GM21576 (cell line): ENCODE measurements around the gene EDAR.

ENCODE experiments used
- ATAC-seq: cut with Tn5 transposase; IDR thresholded peaks from one replicate; pipeline ENCODE4 v1.9.1; 2021; ENCODE audit warnings: mild to moderate bottlenecking, moderate library complexity; ENCODE audit not compliant: unreplicated experiment

The EDAR gene

DNA sequence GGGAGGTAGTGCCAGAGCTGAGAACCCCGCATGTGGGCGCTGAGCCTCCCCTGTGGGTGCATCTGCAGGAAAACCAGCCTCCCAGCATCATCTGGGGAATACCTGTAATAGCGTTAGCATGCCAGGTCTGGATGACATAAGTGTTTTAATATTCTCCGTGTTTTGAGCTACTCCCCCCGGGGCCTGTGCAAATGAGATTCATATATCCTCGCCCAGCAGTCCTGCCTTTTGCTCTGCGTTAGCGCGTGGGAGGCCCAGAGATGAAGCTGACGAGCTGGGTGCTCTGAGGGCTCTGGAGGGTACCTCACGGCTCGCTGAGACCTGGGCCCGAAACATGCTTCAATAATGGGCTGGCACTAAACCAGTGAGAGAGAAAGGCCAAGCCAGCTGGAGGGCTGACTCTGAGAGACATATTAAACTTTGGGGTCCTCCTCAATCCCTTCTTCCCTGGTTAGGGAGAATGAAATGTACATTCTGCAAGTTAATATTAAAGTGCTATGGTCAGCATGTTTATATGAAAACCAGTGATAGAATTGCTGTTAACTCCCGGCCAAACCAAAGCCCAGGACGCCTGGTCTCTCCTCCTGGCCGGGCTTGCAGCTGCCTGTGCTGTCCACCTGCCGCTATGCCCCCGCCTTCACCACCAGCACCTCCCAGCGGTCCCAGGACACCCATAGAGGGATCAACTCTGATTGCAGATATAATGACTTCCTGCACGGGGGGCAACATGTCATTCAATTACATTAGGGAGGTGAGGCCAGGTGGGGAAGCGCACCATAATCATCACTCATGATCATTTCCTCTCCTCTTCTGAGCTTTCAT, 77.0 kb downstream of the EDAR start:
- no peak for ATAC-seq

DNA sequence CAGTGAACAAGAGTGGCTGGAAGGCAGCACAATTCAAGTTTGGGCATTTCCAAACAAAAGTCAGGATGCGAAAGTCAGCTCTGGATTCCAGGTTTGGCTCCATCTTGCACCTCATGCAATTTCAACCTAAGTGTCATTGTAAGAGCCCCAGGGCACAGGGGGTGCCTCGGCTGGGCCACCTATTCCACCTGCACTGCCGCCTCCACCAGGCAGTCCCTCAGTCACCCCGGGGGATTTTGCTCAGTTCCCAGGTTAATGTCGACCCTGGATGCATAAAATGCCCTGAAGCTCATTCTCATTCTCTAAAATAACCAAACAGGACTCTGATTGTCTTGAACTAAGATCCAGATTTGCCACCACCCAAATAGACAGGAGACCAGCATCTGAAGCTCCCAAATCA, 77.6 kb downstream of the EDAR start:
- ATAC-seq, result no peak

DNA sequence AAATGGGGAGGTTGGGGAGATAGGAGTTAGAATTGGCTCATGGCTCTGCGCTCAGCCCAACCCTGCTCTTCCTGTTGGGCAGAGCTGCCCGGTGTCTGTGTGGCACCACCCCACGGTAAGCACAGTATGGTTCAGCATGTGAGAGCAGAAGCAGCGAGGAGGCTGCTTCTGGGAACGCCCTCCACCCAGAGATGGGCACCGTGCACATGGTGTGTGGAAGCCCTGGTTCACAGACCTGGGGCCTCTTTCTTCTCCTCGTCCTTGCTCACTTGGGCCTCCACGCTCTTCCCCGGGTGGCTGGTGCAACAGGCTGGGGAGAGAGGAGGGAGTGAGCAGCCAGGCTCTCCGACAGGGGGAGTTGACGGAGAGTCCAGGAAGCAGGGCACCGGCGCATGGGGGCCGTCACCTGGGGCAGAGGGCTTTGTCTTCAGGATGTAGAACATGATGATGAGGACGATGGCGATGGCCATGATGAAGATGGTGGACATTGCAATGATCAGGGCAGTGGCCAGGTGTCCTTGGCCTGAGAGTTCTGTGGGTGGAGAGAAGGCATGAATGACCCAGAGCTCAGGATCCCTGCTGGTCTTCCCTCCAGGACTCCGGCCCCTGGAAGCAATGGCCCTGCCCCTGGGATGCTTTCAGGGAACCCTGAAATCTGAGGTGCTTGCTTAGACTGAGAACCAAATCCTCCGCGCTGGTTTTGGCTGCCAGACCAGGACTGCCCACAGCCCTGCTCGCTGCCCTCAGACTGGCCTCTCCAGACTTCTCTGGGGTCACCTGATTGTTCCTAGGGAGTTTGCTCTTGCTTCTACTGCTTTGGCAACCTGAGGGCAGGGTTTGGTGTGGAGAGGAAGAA, 78.3 kb downstream of the EDAR start:
- ATAC-seq, result no peak

DNA sequence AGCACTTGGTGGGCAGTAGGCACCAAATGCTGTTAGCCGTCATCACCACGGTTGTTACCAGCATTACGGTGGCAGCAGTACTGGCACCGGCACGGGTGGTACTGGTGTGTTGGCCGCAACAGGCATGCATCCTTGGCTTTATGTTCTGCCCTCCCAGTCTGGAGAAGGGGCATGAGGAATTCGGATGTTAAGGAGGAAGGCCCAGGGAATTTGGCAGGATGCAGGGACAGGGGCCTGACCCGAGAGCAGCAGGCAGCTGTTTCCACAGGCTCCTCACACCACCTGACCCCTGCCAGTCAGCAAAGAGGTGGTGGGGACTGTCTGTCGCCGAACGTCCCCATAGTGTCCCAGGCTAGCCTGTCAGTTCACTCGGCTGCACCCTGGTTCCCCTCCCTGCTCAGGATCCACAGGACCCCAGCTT, 79.0 kb downstream of the EDAR start:
- no peak for ATAC-seq

DNA sequence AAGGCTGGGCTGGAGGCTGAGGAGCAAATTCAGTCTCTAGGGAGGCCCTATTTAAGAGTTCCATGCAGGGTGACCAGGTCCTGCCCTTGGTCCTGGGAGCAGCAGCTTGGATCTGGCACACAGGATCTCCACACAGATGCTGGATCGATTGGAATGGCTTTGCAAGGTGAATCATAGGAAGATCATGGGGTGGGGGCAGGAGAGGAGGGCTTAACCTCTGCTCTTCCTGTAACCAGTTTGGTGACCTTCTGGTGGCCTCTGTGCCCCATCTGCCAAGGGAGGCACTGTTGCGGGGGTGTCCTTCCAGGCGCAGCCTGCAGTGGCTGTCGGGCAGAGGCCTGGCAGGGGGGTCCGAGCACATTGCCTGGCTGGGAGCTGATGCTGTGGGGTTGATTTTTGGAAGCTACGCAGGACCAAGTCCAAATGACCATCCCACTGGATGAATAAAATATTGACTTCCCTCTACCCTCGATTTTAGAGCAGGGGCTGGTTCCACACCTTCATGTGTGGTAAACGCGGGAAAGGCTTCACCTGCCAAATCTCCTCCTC, 79.7 kb downstream of the EDAR start:
- ATAC-seq, result no peak

DNA sequence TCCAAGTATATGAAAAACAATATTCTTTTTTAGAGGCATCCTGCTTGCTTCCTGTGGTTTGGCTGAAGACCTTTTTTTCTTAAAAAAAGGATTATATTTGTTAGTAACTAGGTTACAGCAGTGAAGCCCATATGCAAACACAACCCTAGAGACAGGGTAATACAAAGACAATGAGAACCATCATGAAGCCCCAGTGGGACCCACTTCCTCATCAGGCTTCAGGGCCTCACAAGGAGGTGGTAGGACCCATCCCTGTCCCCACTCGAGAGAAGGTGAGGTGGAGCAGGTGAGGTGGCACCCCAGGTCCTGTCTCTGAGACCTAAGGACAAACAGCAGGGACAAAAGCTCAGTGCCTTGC, 80.3 kb downstream of the EDAR start:
- ATAC-seq, result no peak

DNA sequence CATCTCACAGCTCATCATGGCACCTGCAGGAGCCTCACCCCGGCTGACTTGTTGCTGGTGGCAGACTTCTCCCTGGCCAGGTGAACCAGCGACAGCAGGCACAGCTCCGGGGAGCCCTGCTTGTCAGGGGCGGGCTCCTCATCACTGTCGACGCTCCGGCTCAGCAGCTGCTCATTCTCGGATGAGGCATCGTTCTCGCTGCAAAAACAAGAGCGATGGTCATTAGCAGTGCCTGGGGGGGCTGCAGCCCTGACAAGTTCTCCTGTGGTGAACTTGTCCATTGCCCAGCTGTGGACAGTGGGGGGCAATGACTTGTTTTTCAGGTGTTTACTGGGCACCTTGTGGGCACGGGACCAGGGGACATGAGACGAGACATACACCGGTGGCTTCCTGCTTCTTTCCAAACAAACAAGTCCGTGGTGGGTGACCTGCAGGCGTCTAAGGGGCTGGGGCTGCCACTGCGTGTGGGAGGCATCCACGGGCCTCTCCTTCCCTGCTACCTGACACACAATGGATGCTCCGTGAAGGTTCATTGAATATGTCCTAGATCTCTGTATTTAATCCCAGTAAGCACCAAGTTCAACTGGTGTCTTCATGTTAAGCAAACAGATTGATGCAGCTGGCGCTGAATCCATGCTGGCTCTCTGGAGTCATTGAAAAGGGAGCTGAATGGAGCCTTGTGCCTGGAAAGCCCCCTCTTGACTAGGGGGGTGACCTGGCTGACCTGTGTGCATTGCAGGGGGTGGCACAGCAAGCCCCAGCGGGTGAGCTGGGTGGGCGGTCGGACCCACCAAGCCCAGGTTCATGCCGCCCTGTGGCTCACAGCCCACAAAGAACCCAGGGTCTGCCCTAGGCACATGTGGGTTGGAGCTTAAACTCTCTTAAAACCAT, 81.0 kb downstream of the EDAR start:
- no peak for ATAC-seq

DNA sequence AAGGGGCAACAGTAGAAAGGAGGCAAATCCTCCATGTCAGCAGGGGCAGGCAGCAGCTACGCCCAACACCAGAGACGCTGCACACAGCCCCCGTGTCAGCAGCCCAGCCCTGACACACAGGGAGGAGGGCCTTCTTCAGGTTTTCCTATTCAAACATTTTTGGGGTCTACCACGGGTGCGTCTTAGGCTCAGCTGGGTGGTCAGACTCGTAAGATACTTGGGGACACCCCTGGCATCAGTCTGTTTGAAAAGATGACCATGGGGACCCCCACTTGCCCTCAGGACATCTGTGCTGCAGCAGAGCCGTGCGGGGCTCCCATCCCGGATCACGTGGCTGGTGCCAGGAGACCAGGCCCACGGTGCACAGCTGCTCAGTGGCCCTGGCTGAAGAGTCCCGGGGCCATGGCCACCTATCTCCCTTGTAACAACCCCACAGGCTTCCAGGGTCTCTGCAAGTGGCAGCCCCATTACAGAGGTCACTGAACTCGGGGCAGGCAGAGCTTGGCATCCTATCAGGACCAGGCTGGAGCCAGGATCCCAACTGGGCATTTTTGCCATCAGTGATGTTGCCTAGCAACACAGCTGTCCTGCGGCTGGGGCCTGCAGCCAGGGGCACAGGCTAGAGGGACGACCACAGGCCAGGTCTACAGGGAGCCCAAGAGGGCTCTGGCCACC, 82.5 kb downstream of the EDAR start:
- no peak for ATAC-seq

DNA sequence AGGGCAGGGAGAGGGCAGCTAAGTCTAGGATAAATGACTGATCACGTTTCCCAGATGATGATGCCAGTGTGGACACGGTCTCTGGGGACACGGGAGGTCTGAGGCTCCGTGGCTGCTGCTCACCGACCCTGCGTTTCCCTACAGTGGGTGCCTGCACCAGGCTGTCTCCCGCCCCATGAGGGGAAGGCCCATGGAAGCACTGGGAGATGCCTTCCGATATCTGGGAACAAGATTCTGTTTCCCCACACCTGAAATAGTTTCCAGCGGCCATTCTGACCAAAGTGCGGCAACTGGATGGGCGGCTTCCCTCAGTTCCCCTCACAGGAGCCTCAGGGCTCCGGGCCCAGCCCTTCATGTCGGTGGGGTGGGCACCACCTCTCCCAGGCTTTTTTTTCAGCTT, 83.1 kb downstream of the EDAR start:
- ATAC-seq, result no peak

DNA sequence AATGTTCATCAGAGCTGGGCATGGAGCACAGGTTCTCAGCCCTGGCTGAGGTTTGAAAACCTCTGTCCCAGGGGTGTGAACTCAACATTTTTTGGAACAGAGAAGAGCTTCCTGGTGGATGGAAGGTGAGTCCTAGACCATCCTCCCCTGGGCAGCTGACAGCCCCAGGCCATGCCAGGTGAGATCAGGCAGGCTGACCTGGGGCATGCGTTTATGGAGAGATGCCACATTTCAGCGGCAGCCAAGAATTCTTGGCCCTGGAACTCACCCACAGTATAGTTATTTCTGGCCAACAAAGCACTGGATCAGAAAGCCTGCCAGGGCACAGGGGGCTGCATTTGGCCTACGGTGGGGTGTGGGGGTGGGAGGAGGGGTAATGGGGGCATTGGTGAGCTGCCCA, 83.8 kb downstream of the EDAR start:
- ATAC-seq, result no peak

DNA sequence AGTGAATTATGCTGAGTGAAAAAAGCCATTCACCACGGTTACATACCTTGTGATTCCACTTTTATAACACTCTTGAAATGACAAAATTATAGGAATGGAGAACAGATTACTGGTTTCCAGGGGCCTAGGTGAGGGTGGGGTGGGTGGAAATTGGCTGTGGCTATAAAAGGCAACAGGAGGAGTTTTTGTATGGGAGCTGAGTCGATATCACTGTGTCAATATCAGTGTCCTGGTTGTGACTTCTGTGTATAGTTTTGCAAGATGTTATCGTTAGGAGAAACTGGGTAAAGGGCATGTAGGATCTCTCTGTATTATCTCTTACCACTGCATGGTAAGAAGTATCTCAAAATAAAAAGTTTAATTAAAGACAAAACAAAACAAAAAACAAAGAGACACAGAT, 84.3 kb downstream of the EDAR start:
- ATAC-seq, result no peak

DNA sequence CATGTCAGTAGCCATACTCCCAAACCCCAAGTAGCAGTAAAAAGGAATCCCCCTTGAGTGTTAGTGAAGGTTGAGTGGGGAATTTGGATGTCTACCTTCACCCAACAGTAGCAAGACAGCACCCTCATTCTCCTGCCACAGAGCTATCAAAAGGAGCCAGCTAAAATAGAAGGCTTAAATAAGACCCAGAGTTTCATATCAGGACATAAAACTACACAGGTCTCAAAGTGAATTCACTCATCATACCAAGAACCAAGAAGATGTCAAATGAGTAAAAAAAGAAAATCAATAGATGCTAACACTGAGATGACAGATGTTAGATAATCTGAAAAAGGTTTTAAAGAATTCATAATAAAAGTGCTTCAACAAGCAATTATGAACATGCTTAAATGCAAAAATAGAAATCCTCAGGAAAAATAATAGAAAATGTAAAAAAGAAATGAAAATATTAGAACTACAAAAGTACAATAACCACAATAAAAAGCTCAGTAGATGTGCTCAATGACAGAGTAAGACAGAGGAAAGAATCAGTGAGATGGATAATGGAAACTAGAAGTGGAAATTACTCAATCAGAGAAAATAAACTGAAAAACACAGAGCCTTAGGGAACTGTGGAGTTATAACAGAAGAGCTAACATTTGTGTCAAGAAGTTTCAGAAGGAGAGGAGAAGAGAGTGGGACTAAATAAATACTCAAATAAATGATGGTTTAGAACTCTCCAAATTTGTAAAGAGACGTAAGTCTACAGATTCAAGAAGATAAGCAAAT, 90.5 kb downstream of the EDAR start:
- ATAC-seq, result no peak

DNA sequence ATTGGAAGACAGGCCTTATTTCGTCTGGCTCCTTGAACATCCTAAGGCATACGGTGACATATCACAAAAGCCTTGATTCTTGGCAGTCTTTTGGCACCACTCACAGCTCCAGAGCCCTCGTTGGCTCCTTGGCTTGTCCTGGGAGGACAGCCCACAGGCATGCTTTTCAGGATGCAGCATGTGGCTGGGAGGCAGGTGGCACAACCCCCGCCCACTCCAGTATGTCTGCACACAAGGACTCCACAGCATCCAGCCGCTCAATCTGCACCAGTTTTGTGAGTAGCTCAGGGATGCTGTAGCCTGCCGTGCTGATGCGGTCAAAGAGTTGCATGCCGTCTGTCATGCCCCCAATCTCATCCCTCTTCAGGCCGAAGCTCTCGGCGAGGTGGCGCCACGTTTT, 92.3 kb downstream of the EDAR start:
- ATAC-seq, result no peak

DNA sequence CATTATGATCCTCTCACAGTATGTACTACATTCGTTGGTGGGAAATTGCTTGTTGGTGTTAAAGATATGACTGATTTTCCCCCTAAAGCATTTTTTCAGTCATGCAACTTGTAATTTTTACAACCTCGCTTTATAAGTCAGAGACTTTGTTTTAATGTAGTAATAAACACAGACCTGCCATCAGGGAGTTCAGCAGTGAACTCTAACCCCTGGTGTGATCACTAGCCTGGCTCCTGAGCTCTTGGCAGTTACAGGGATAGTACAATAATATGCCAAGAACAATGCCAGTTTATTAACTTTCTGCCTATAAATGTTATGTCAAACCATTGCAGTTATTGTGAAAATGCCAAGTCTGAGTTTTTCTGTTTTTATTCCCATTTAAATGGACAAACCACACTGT, 93.8 kb downstream of the EDAR start:
- no peak for ATAC-seq

DNA sequence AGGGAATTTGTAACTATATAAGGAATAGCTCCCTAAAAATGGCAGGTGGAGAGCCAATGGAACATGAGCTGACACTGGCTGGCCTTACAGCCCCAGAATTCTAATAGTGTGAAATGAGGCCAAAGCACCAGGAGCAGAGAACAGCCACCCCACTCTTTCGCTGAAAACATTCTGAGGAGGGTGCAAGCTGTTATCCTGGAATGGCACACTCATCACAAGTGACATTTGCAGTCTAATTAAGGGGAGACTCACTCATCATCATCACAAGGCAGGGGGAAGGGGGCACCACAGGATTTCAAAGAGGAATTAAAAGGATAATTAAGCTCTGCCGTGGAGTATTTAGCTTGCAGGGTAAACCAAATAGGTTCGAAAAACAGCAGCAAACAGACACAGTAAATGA, 94.3 kb downstream of the EDAR start:
- no peak for ATAC-seq

DNA sequence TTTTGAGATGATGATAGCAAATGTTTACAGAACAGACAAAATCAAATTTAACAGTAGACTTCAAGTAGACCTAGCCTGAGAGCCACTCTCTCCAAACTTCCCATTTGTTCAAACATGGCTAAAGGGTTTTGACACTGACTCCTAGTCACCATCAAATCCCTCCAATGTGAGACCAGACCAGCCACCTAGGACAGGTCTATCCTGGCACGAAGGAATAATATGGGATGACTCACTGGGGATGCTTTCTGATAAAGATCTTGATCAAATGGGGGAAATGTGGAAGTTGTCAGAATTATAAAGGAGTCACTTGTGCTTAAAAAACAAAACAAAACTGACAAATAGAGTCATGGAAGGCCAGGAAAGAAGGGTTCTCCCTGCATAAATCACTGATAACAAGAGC, 95.7 kb downstream of the EDAR start:
- ATAC-seq, result no peak

DNA sequence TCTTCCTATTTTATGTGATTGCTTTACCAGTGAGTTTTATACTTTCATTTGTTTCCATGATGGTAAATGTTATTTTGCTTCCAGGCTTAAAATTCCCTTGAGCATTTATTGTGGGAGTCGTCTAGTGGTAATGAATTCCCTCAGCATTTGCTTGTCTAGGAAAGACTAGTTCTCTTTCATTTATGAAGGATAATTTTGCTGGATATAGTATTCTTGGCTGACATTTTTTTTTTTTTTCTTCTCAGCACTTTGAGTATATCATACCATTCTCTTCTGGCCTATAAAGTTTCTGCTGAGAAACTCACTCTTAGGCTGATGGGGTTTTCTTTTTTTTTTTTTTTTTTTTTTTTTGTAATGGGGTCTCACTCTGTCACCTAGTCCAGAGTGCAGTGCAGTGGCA, 99.1 kb downstream of the EDAR start:
- ATAC-seq, result no peak

DNA sequence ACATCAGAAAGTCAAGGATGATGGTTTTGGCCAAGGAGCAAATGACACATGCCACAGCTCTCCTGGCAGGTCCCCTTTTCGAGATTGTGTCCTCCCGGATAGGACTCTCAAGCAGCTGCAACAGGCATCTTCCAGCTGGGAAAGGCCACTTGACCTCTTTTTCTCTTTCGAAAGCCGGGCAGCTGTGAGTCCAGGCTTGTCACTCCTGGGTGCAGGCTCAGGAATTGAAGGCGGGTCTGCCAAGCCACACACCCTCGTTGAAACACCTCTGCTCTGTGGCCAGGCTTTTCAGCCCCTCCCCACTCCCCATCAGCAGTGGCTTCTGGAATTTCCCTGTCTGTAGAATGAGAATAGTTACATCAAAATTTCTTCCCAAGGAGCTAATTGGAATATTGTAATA, 104.4 kb downstream of the EDAR start:
- no peak for ATAC-seq

DNA sequence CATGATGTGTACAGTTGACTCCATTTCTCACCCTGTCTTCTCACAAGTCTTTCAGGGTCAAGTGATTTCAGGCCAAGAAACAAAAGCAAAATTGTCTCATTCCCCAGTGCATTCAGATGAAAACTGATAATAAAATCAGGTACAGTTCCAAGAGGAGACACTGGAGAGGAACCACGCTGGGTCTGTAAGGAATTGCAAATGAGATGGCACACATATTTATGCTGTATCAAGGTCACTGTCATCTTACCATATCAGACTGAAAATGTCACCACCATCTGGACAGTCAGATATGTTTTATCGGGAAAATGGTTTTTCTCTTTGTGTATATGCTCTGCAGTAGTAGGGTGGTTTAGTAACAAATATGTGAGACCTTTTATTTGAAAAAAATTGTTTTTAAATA, 110.7 kb downstream of the EDAR start:
- no peak for ATAC-seq

DNA sequence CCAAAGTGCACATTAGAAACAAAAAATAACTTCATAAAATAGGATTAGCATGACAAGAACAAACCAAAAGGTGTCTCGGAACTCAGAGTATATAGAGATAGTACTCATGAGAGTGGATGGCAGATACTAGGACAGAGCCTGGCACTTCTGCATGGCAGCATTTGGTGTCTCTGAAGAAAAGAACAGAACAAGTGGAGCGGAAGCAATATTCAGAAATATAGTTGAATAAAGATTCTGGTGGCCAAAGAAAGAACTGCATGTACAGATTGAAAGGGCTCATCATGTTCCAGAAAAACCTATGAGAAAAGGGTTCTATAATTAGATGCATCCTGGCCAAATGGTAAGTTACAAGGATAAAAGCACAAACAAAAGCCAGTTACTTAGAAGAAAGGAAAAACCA, 111.5 kb downstream of the EDAR start:
- ATAC-seq, result no peak
